Esophagus muscularis mucosa (tissue), 3 donors: ENCODE results near the gene NNAT.

Source experiments
- CTCF ChIP-seq, 3 experiments: fragments of 200-600 bp in 2 of 3; fragments of 450-650 bp in 1 of 3; sonication (generic) in 2 of 3; IDR thresholded peaks; one replicate each; pipeline ENCODE4 v1.5.1; 2017 to 2019; ENCODE audit warnings: antibody characterized with exemption in 3 of 3, mild to moderate bottlenecking in 2 of 3, moderate library complexity in 1 of 3
- POLR2A ChIP-seq: fragments of 450-650 bp; IDR thresholded peaks from one replicate; pipeline ENCODE4 v1.6.1; 2017; ENCODE audit warnings: antibody characterized with exemption, moderate library complexity, mild to moderate bottlenecking, low read depth
- POLR2AphosphoS5 ChIP-seq, 2 donors: sonication (generic); formaldehyde crosslinking; IDR thresholded peaks; one replicate each; pipeline ENCODE4 v1.6.1; 2017; ENCODE audit warnings: antibody characterized with exemption in 2 of 2

GRCh38 chr20:37513779-37514359 is 7.2 kb upstream of the NNAT start:
- TF ChIP-seq CTCF (IDR thresholded peaks at IDR 0.05), result no peak
- no peak for TF ChIP-seq POLR2AphosphoS5 (IDR thresholded peaks at IDR 0.05)
- no peak for TF ChIP-seq POLR2A
